Measurements from ENCODE around the gene ZNF622. TPM values are rescaled to one million over a fixed set of nuclear protein-coding genes. Genes with fewer than 3 reads are reported as not detected.

The ZNF622 gene
- total RNA-seq, 1 donor from 2014 or later, result 56.1 TPM

DNA sequence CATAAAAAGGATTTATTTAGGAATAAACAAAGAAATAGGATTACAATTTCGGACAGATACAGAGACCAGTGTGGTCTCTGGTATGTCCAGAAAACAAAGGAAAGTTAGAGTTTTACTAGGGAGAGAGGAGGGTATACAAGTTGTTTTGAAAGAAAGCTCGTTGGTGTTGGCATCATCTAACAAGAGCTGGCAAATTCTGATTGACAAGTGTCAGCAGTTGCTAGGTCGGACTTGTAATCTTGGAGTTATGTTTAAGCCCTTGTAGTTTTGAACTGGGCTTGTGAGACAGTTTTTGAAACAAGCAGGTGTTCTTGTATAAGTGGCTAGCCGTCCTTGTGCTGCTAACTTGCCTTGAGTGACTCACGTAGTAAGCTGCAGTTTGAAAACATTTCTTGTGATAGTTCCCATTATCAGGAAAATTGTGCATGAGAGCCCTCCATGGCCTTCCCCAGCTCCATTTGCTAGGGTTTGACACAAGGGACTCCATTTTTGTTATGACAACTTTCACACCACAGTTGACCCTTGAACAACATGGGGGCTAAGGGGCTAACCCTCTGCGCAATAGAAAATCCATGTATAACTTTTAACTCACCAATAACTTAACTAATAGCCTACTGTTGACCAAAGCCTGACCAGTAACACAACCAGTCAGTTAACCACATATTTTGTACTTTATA lies 48.1 kb downstream of the ZNF622 start:
- H3K27me3 ChIP-seq (ENCODE audit: low read depth), result no peaks in the 10 kb centered on the region
- H3K4me3 ChIP-seq, result no peak overlapping the region
- H3K27ac ChIP-seq (replicated peaks), result peak overlapping the region; percentile 83
- TF ChIP-seq, protein P1, sequence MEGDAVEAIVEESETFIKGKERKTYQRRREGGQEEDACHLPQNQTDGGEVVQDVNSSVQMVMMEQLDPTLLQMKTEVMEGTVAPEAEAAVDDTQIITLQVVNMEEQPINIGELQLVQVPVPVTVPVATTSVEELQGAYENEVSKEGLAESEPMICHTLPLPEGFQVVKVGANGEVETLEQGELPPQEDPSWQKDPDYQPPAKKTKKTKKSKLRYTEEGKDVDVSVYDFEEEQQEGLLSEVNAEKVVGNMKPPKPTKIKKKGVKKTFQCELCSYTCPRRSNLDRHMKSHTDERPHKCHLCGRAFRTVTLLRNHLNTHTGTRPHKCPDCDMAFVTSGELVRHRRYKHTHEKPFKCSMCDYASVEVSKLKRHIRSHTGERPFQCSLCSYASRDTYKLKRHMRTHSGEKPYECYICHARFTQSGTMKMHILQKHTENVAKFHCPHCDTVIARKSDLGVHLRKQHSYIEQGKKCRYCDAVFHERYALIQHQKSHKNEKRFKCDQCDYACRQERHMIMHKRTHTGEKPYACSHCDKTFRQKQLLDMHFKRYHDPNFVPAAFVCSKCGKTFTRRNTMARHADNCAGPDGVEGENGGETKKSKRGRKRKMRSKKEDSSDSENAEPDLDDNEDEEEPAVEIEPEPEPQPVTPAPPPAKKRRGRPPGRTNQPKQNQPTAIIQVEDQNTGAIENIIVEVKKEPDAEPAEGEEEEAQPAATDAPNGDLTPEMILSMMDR (IDR thresholded peaks at IDR 0.05; ENCODE audit: borderline replicate concordance), result no peak
- H3K4me1 ChIP-seq, result peaks cover 12% of the 10 kb centered on the region
- intact Hi-C loops (cut with micrococcal nuclease), result no loop called here
- H3K36me3 ChIP-seq, result no peaks in the 10 kb centered on the region
- H3K9me3 ChIP-seq (replicated peaks), result no peaks in the 10 kb centered on the region
- no peak for DNase-seq

DNA sequence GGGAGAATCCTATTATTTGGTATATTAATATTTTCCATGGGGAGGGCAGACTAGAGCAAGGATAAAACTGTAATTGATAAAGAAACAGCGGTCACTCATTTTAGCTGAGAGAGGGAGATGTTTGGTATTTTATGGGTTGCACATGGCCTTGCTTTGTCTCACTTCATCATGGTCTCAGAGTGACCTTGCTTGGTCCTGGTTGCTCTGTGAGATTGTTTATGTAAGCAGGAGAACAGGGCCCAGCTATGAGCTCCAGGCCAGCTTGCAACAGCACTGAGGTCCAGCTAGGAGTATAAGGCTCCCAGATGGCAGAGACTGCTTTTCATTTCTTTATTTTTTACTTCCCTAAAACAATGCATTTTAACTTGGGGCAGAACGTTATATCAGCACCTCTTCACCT lies 50.7 kb downstream of the ZNF622 start:
- DNase-seq, result no peak
- peaks cover 12% of the 10 kb centered on the region for H3K4me1 ChIP-seq
- TF ChIP-seq, protein P1 (IDR thresholded peaks at IDR 0.05; ENCODE audit: borderline replicate concordance), result no peak
- H3K36me3 ChIP-seq, result no peaks in the 10 kb centered on the region
- no peak overlapping the region for H3K4me3 ChIP-seq
- intact Hi-C loops (cut with micrococcal nuclease), result no loop called here
- H3K27ac ChIP-seq (replicated peaks), result no peak overlapping the region
- H3K9me3 ChIP-seq (replicated peaks), result no peaks in the 10 kb centered on the region
- H3K27me3 ChIP-seq (ENCODE audit: low read depth), result no peaks in the 10 kb centered on the region

DNA sequence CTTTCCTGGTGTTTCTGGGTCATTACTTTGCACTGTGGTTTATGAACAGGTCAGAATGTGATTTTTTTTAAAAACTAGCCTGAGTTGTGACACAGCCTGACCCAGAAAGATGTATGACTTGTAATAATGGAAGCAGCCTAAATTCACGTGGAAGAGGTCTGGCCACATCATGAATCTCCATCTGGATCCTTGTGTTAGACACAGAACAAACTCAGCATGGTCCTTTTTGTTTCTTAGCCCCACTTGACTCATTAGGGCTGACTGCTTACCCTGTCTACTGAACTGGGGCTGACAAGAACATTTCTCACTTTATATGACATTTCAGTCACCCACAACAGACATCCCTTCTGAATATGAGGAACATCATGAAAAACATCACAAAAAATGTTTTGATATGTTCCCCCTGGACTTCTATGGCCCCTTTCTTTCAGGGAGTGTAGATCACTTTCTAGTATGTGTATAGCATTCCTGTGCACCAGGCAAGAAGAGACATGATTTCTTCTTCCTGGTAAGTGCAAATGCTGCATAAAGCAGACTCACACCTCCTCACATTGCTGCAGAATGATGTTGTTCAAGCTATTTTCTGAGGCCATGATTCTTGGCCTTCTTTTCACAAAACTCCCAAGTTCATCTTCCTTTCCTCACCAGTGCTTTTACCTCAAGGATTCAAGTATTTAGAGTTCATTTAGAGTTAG lies 52.3 kb downstream of the ZNF622 start:
- TF ChIP-seq, protein P1 (IDR thresholded peaks at IDR 0.05; ENCODE audit: borderline replicate concordance), result no peak
- intact Hi-C loops (cut with micrococcal nuclease), result no loop called here

DNA sequence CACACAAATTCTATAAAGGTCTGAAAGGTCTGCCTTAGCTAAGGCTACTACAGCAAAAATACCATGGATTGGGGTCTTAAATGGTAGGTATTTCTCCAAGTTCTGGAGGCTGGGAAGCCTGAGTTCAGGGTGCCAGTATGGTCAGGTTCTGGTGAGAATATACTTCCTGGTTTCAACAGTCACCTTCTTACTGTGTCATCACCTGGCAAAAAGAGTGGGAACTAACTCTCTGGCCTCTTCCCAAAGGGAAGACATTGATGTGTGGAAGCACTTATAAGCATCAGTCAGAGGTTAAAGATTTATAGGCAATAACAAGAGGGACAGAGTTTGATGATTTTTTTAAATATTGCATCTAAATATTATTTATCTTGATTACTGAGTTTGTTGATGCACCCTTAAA lies 53.0 kb downstream of the ZNF622 start:
- TF ChIP-seq, protein P1 (IDR thresholded peaks at IDR 0.05; ENCODE audit: borderline replicate concordance), result no peak
- Histone ChIP-seq H3K4me3 (no peak overlapping the region), H3K27ac (replicated peaks) (no peak overlapping the region), H3K36me3 (no peaks in the 10 kb centered on the region), H3K9me3 (replicated peaks) (no peaks in the 10 kb centered on the region), H3K27me3 (ENCODE audit: low read depth) (no peaks in the 10 kb centered on the region), H3K4me1 (peaks cover 3% of the 10 kb centered on the region)
- intact Hi-C loops (cut with micrococcal nuclease), result no loop called here
- DNase-seq, result no peak

More for the DNA sequence above, 52.3 kb downstream of the ZNF622 start:
- Histone ChIP-seq H3K9me3 (replicated peaks) (no peaks in the 10 kb centered on the region), H3K27me3 (ENCODE audit: low read depth) (no peaks in the 10 kb centered on the region), H3K4me3 (no peak overlapping the region), H3K36me3 (no peaks in the 10 kb centered on the region), H3K4me1 (peaks cover 8% of the 10 kb centered on the region), H3K27ac (replicated peaks) (no peak overlapping the region)
- no peak for DNase-seq

DNA sequence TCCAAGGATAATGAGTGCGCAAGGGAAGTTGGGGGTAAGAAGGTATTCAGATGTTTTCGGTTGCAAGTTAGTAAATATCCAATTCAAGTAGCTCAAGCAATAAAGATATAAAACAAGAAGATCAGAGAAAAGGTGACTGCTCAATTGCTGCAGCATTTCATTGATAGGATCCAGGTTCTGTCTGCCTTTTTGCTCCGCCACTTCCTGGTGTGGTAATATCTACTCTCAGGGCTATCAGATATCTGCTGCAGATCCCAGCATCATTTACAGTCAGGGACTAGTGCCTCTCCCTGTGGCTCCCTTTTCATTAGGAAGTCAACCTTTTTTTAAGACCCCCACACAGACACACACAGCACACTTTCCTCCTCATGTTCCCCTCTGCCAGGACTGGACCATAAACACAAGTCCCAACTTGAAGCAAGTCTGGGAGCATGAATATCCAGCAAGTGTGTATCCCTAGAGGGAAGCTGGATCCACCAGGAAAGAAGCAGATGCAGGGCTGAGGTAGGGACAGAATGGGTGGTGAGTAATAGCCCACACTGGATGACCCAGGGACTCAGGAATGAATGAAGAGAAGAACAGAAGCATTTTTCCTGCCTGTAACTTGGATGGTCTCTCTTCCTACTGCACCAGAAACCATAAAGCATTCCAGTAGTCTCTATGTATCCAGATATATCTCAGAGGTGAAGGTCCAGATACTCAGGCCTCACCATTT lies 53.7 kb downstream of the ZNF622 start:
- Histone ChIP-seq H3K9me3 (replicated peaks) (no peaks in the 10 kb centered on the region), H3K4me3 (no peak overlapping the region), H3K36me3 (no peaks in the 10 kb centered on the region), H3K4me1 (no peaks in the 10 kb centered on the region), H3K27ac (replicated peaks) (no peak overlapping the region), H3K27me3 (ENCODE audit: low read depth) (no peaks in the 10 kb centered on the region)
- TF ChIP-seq, protein P1 (IDR thresholded peaks at IDR 0.05; ENCODE audit: borderline replicate concordance), result no peak
- intact Hi-C loops (cut with micrococcal nuclease), result no loop called here
- DNase-seq, result no peak
